ENCODE measurements around the gene GPR39.

GPR39 gene

GRCh38 chr2:132607426-132608090, 191.0 kb downstream of the GPR39 start:
- no peak overlapping the region for H3K4me3 ChIP-seq (ENCODE audit: low read depth, low read length)
- no peak for TF ChIP-seq CTCF (IDR thresholded peaks at IDR 0.05; ENCODE audit: insufficient read depth, low read depth, low read length, missing control alignments)
- no peak for DNase-seq (ENCODE audit: low read depth)

GRCh38 chr2:132608311-132608710, 191.7 kb downstream of the GPR39 start:
- no peak overlapping the region for H3K4me3 ChIP-seq (ENCODE audit: low read depth, low read length)
- TF ChIP-seq CTCF (IDR thresholded peaks at IDR 0.05; ENCODE audit: insufficient read depth, low read depth, low read length, missing control alignments): no peak
- no peak for DNase-seq (ENCODE audit: low read depth)

- DNase-seq (ENCODE audit: low read depth): no peak
- H3K4me3 ChIP-seq (ENCODE audit: low read depth, low read length): no peak overlapping the region
- TF ChIP-seq CTCF (IDR thresholded peaks at IDR 0.05; ENCODE audit: insufficient read depth, low read depth, low read length, missing control alignments): no peak
Observed at GRCh38 chr2:132609101-132609890, 192.7 kb downstream of the GPR39 start.

- TF ChIP-seq CTCF (IDR thresholded peaks at IDR 0.05; ENCODE audit: insufficient read depth, low read depth, low read length, missing control alignments): no peak
- no peak overlapping the region for H3K4me3 ChIP-seq (ENCODE audit: low read depth, low read length)
- no peak for DNase-seq (ENCODE audit: low read depth)
Observed at GRCh38 chr2:132611719-132612118, 195.1 kb downstream of the GPR39 start.

- TF ChIP-seq CTCF (IDR thresholded peaks at IDR 0.05; ENCODE audit: insufficient read depth, low read depth, low read length, missing control alignments): no peak
- DNase-seq (ENCODE audit: low read depth): no peak
- no peak overlapping the region for H3K4me3 ChIP-seq (ENCODE audit: low read depth, low read length)
Observed at GRCh38 chr2:132615329-132616085, 198.9 kb downstream of the GPR39 start.

GRCh38 chr2:132617989-132618388, 201.4 kb downstream of the GPR39 start:
- no peak for TF ChIP-seq CTCF (IDR thresholded peaks at IDR 0.05; ENCODE audit: insufficient read depth, low read depth, low read length, missing control alignments)
- no peak for DNase-seq (ENCODE audit: low read depth)
- no peak overlapping the region for H3K4me3 ChIP-seq (ENCODE audit: low read depth, low read length)
